ENCODE measurements around the gene EXOC5.

DNA sequence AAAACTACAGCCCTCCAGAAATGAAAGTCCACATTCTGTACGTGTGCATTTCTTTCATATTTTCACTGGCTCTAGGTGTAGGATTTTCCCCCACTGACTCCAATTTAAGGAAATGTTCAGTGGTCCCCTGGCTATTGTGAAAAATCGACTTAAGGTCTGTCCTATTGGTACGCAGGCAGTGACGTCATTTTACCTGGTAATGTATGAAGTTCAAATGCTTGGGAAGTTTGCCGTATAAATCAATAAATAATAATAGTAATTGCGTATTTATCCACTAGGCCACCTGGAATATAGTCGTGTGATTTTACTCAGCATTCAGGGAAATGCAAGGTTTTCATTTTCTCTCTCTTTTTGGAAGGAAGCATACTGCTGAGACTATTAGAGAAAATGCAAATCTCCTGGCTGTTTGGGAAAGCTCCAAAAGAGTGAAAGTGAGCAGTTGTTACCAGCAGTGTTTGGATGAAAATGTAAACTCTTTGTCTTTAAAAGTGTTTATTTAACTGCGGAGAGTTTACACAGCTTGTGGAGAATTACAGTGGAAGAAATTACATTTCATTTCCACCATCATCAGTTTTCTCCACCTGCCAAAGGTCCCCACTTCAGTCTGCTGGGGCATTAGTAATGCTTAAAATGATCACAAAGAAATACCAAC, 107.0 kb downstream of the EXOC5 start:
- TF ChIP-seq, protein P1, sequence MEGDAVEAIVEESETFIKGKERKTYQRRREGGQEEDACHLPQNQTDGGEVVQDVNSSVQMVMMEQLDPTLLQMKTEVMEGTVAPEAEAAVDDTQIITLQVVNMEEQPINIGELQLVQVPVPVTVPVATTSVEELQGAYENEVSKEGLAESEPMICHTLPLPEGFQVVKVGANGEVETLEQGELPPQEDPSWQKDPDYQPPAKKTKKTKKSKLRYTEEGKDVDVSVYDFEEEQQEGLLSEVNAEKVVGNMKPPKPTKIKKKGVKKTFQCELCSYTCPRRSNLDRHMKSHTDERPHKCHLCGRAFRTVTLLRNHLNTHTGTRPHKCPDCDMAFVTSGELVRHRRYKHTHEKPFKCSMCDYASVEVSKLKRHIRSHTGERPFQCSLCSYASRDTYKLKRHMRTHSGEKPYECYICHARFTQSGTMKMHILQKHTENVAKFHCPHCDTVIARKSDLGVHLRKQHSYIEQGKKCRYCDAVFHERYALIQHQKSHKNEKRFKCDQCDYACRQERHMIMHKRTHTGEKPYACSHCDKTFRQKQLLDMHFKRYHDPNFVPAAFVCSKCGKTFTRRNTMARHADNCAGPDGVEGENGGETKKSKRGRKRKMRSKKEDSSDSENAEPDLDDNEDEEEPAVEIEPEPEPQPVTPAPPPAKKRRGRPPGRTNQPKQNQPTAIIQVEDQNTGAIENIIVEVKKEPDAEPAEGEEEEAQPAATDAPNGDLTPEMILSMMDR (conservative IDR thresholded peaks at IDR 0.05 in 1 of 2, IDR thresholded peaks at IDR 0.05 in 1 of 2; ENCODE audit: extremely low read depth in 1 of 2, insufficient read depth in 1 of 2, low read depth in 1 of 2, low read length in 2 of 2) = no peak
- no peak for TF ChIP-seq EZH2 (IDR thresholded peaks at IDR 0.05; ENCODE audit: borderline replicate concordance, low read length)

Data from mammary epithelial cell (primary cell).